HepG2 (cell line): ENCODE measurements around the gene MBD3. TPM values are rescaled to one million over a fixed set of nuclear protein-coding genes. Genes with fewer than 3 reads are reported as not detected.
A peak's percentile ranks its signal among the peaks of the same experiment; 100 is the strongest.

Experiments used
- CBX2 ChIP-seq, 2 experiments: fragments of 200-600 bp in 1 of 2; sonication (generic); formaldehyde crosslinking in 1 of 2; IDR thresholded peaks; 2 replicates each; pipeline versions ENCODE4 v1.7.0 to v1.8.1; 2018 to 2022; ENCODE audit warnings: low read depth in 2 of 2, low read length in 1 of 2, mild to moderate bottlenecking in 1 of 2, missing genetic modification reagents in 1 of 2
- DPF2 ChIP-seq: sonication (generic); formaldehyde crosslinking; IDR thresholded peaks from 2 replicates; pipeline ENCODE4 v1.4.0; 2020; ENCODE audit warnings: mild to moderate bottlenecking, low read depth, missing genetic modification reagents, borderline replicate concordance
- IRF2 ChIP-seq: IDR thresholded peaks from 2 replicates; pipeline ENCODE4 v1.6.1; 2018; ENCODE audit warnings: missing genetic modification reagents, missing compliant biosample characterization
- NFE2L2 ChIP-seq: fragments of 150-350 bp; IDR thresholded peaks from 2 replicates; pipeline ENCODE4 v1.6.1; 2014; ENCODE audit warnings: low read length
- NFKB2 ChIP-seq: sonication (generic); formaldehyde crosslinking; IDR thresholded peaks from 2 replicates; pipeline ENCODE4 v1.4.0; 2020; ENCODE audit warnings: missing genetic modification reagents, borderline replicate concordance
- RBM39 ChIP-seq: fragments of 200-400 bp; formaldehyde crosslinking; IDR thresholded peaks from one replicate; pipeline ENCODE4 v1.6.1; 2018; ENCODE audit warnings: antibody characterized with exemption, mild to moderate bottlenecking, low read depth, low read length; ENCODE audit not compliant: poor library complexity, severe bottlenecking
- REL ChIP-seq: sonication (generic); formaldehyde crosslinking; conservative IDR thresholded peaks from 2 replicates; pipeline ENCODE4 v1.8.0; 2022; ENCODE audit warnings: mild to moderate bottlenecking, missing genetic modification reagents, moderate library complexity
- THYN1 ChIP-seq: sonication (generic); formaldehyde crosslinking; IDR thresholded peaks from 2 replicates; pipeline ENCODE4 v1.8.1; 2023; ENCODE audit warnings: low read depth, mild to moderate bottlenecking, moderate library complexity, missing genetic modification reagents, borderline replicate concordance
- XRCC5 ChIP-seq: fragments of 200-400 bp; formaldehyde crosslinking; optimal IDR thresholded peaks from 2 replicates; pipeline ENCODE3; 2017; ENCODE audit warnings: mild to moderate bottlenecking, low read length
- ZBTB7A ChIP-seq: sonication (generic); formaldehyde crosslinking; IDR thresholded peaks from 2 replicates; pipeline ENCODE4 v1.8.0; 2022; ENCODE audit warnings: mild to moderate bottlenecking, missing genetic modification reagents
- ZBTB8A ChIP-seq: sonication (generic); formaldehyde crosslinking; IDR thresholded peaks from 2 replicates; pipeline ENCODE4 v1.4.0; 2020; ENCODE audit warnings: mild to moderate bottlenecking, low read depth, missing genetic modification reagents, borderline replicate concordance
- ZNF124 ChIP-seq: sonication (generic); formaldehyde crosslinking; IDR thresholded peaks from 2 replicates; pipeline ENCODE4 v1.4.0; 2020; ENCODE audit warnings: missing genetic modification reagents
- ZNF136 ChIP-seq: sonication (generic); formaldehyde crosslinking; IDR thresholded peaks from 2 replicates; pipeline ENCODE4 v1.8.1; 2022; ENCODE audit warnings: low read depth, mild to moderate bottlenecking, moderate library complexity, missing genetic modification reagents
- ZNF251 ChIP-seq: sonication (generic); formaldehyde crosslinking; IDR thresholded peaks from 2 replicates; pipeline ENCODE4 v1.9.0; 2021; ENCODE audit warnings: mild to moderate bottlenecking, missing genetic modification reagents
- ZNF263 ChIP-seq: sonication (generic); formaldehyde crosslinking; IDR thresholded peaks from 2 replicates; pipeline ENCODE4 v1.4.0; 2020; ENCODE audit warnings: missing genetic modification reagents
- ZNF563 ChIP-seq: sonication (generic); formaldehyde crosslinking; IDR thresholded peaks from 2 replicates; pipeline ENCODE4 v1.8.0; 2022; ENCODE audit warnings: mild to moderate bottlenecking, moderate library complexity, missing genetic modification reagents
- ZNF674 ChIP-seq: sonication (generic); formaldehyde crosslinking; IDR thresholded peaks from 2 replicates; pipeline ENCODE4 v1.5.0; 2020; ENCODE audit warnings: low read depth, mild to moderate bottlenecking, missing genetic modification reagents
- ZNF883 ChIP-seq: sonication (generic); formaldehyde crosslinking; IDR thresholded peaks from 2 replicates; pipeline ENCODE4 v1.5.1; 2020; ENCODE audit warnings: mild to moderate bottlenecking, missing genetic modification reagents; ENCODE audit errors: not compliant biosample characterization
- polyA plus RNA-seq, 8 experiments: library from polyadenylated mRNA; depleted of rRNA in 3 of 8; stranded (reverse) in 7 of 8; unstranded in 1 of 8; fragments of >200 nt; fragmentation: Illumina TruSeq in 4 of 8; extraction: Trizol in 4 of 8; gene quantifications; 2 replicates each; pipeline versions ENCODE4 v1.2.1 to v1.2.3, GENCODE V29; 2011 to 2016; ENCODE audit warnings: low read depth in 4 of 8, missing spikeins in 1 of 8, mixed read lengths in 1 of 8; ENCODE audit not compliant: insufficient read depth in 1 of 8
- total RNA-seq, 5 experiments: library from RNA; depleted of rRNA; stranded (reverse); fragments of >200 nt; fragmentation: Illumina TruSeq; extraction: Trizol; gene quantifications; 2 replicates each; pipeline ENCODE4 v1.2.3, GENCODE V29; 2016; ENCODE audit warnings: low read depth in 1 of 5
- TF ChIP-seq, protein P1 (sequence below): sonication (generic); formaldehyde crosslinking; IDR thresholded peaks from 2 replicates; pipeline ENCODE4; 2020; ENCODE audit warnings: missing genetic modification reagents, mild to moderate bottlenecking, borderline replicate concordance
- TF ChIP-seq, protein P2 (sequence below): fragments of 450-650 bp; IDR thresholded peaks from 2 replicates; pipeline ENCODE4 v1.6.1; 2016
- TF ChIP-seq, protein P3 (sequence below): sonication (generic); formaldehyde crosslinking; IDR thresholded peaks from 2 replicates; pipeline ENCODE4 v1.4.0; 2020; ENCODE audit warnings: missing genetic modification reagents
- TF ChIP-seq, protein P4 (sequence below): sonication (generic); formaldehyde crosslinking; IDR thresholded peaks from 2 replicates; pipeline ENCODE4 v1.8.0; 2022; ENCODE audit warnings: missing genetic modification reagents, mild to moderate bottlenecking, inconsistent platforms, borderline replicate concordance

MBD3 gene
- total and polyA plus RNA-seq, 2 of the 13 experiments (the other 11 are each of a cell fraction or from before 2014, with no cell fraction given): 21.2 to 76.9 TPM

DNA sequence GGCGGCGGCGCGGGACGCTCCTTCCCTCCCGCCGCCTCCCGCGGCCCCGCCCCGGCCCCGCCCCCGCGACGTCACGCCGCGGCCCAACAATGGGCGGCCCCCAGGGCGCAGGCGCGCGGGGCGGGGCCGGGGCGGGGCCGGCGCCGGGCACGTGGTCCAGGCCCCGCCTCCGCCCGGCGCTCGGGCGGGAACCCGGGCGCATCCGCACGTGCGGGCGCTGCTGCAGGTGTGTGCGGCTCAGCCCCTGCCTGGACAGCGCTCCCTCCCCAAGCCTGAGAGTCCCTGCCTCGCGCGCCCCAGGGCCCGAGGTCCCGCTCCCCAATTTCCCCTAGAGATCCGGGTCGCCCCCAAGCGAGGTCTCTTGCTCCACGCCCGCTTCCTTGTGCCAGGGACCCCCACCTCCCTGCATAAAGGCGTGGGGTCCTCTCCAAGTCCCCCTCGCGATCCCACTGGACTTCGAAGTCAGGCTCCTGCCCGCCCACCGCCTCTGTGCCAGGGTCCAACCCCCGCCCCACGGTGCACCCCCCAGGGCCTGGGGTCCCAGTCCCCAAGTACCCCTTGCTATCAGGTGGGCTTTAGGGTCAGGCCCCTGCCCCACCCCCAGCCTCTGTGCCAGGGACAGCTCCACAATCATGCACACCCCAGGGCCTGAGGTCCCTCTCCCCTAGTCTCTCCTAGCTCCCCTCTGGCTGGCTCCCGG is 24.2 kb downstream of the MBD3 start, which contains the start of gene MEX3D (continued):
- TF ChIP-seq IRF2 (CRISPR knock-in tag) (no peak), REL (CRISPR knock-in tag) (no peak), ZNF251 (CRISPR knock-in tag) (no peak), CBX2 (IDR thresholded peaks at IDR 0.05; ENCODE audit: low read depth, low read length) (no peak), CBX2 (CRISPR knock-in tag; IDR thresholded peaks at IDR 0.05; ENCODE audit: low read depth) (no peak), NFKB2 (CRISPR knock-in tag) (peak; percentile 83), THYN1 (CRISPR knock-in tag) (no peak), ZNF674 (no peak), DPF2 (no peak), ZBTB8A (CRISPR knock-in tag) (no peak), ZNF563 (CRISPR knock-in tag) (peak; percentile 92; the same call in 1 of the 2 replicates), ZNF136 (CRISPR knock-in tag) (no peak), ZNF124 (CRISPR knock-in tag) (no peak), NFE2L2 (no peak), ZNF883 (CRISPR knock-in tag) (peak; percentile 74), XRCC5 (no peak), ZBTB7A (CRISPR knock-in tag) (no peak; the same call in 1 of the 2 replicates), ZNF263 (CRISPR knock-in tag) (peak; percentile 59; the same call in 1 of the 2 replicates), RBM39 (no peak)
- TF ChIP-seq, protein P1, sequence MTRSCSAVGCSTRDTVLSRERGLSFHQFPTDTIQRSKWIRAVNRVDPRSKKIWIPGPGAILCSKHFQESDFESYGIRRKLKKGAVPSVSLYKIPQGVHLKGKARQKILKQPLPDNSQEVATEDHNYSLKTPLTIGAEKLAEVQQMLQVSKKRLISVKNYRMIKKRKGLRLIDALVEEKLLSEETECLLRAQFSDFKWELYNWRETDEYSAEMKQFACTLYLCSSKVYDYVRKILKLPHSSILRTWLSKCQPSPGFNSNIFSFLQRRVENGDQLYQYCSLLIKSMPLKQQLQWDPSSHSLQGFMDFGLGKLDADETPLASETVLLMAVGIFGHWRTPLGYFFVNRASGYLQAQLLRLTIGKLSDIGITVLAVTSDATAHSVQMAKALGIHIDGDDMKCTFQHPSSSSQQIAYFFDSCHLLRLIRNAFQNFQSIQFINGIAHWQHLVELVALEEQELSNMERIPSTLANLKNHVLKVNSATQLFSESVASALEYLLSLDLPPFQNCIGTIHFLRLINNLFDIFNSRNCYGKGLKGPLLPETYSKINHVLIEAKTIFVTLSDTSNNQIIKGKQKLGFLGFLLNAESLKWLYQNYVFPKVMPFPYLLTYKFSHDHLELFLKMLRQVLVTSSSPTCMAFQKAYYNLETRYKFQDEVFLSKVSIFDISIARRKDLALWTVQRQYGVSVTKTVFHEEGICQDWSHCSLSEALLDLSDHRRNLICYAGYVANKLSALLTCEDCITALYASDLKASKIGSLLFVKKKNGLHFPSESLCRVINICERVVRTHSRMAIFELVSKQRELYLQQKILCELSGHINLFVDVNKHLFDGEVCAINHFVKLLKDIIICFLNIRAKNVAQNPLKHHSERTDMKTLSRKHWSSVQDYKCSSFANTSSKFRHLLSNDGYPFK (CRISPR knock-in tag): no peak
- TF ChIP-seq, protein P2, sequence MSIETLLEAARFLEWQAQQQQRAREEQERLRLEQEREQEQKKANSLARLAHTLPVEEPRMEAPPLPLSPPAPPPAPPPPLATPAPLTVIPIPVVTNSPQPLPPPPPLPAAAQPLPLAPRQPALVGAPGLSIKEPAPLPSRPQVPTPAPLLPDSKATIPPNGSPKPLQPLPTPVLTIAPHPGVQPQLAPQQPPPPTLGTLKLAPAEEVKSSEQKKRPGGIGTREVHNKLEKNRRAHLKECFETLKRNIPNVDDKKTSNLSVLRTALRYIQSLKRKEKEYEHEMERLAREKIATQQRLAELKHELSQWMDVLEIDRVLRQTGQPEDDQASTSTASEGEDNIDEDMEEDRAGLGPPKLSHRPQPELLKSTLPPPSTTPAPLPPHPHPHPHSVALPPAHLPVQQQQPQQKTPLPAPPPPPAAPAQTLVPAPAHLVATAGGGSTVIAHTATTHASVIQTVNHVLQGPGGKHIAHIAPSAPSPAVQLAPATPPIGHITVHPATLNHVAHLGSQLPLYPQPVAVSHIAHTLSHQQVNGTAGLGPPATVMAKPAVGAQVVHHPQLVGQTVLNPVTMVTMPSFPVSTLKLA: no peak
- TF ChIP-seq, protein P3, sequence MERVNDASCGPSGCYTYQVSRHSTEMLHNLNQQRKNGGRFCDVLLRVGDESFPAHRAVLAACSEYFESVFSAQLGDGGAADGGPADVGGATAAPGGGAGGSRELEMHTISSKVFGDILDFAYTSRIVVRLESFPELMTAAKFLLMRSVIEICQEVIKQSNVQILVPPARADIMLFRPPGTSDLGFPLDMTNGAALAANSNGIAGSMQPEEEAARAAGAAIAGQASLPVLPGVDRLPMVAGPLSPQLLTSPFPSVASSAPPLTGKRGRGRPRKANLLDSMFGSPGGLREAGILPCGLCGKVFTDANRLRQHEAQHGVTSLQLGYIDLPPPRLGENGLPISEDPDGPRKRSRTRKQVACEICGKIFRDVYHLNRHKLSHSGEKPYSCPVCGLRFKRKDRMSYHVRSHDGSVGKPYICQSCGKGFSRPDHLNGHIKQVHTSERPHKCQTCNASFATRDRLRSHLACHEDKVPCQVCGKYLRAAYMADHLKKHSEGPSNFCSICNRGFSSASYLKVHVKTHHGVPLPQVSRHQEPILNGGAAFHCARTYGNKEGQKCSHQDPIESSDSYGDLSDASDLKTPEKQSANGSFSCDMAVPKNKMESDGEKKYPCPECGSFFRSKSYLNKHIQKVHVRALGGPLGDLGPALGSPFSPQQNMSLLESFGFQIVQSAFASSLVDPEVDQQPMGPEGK (CRISPR knock-in tag): no peak
- TF ChIP-seq, protein P4, sequence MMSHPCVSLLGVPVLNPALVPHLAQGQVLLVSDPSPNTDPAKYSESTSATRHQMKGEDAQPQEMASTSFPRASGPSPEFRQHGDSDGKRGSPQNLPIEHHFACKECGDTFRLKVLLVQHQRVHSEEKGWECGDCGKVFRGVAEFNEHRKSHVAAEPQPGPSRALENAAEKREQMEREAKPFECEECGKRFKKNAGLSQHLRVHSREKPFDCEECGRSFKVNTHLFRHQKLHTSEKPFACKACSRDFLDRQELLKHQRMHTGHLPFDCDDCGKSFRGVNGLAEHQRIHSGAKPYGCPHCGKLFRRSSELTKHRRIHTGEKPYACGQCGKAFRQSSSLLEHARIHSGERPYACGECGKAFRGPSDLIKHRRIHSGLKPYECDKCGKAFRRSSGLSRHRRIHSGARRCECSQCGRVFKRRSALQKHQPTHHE (CRISPR knock-in tag): no peak
